HG03064 (cell line): ENCODE measurements around the gene OSBPL6.
"Not testable (repeated sequence)": the region's sequence is repeated elsewhere in the genome, so short reads cannot be mapped to it uniquely, and the experiment has no call there.

Source experiments
- ATAC-seq: cut with Tn5 transposase; IDR thresholded peaks from one replicate; pipeline ENCODE4 v1.9.1; 2021; ENCODE audit warnings: low read depth; ENCODE audit not compliant: unreplicated experiment

The OSBPL6 gene

DNA sequence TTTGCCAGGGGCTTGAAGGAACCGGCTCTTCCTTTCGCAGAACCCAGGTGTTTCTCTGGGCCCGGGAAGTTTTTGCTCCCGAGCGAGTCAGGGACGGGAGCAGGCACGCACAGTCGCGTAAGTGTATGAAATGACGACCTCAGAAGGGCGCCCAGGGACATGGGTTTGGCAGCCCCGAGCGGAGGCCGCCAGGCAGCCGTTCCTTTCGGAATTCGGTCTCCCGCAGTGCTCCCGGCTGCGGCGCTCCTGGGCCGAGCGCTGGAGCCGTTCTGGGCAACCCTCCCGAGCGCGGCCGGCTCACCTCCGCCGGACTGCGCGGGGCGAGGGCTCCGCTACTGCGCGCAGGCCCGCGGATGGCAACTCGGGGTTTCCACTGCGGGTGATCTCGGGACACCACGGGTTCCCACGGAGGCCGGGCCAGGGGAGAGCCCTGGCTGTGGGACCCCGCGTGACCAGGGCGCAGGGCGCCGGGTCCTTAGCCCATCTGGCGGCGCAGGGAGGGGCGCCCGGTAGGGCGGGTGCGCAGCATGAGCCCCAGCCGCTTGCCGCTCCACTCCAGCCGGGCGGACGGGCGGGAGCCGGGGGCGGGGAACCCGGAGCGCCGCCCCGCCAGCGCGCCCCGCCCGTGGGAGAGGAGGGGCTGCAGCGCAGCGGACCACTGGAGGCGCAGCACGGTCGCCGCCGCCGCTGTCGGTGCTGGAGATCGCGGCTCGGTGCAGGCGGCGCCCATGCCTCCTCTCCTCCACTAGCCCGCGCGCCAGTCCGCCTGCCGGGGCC is at the start of gene OSBPL6:
Gene OSBPL6, plus strand, starts transcription at position 690 of the 777 bp plus-strand sequence. CDS start 111,673 bp downstream, outside the sequence.
- ATAC-seq: peak; percentile 91

DNA sequence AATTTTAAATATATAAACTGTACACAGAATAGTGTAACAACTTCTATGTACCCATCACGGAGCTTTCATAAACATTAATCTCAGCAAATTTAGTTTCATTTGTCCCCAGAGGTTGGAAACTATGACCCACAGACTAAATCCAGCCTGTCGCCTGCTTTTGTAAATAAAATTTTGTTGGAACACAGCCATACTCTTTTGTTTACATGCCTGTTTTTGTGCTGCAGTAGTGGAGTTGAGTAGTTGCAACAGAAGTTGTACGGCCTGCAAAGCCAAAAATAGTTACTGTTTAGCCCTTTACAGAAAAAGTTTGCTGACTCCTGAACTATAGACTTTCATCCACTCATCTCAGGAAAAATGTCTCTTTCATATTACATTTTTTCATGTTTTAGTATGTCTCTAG is 42.3 kb upstream of the OSBPL6 start:
- no peak for ATAC-seq

DNA sequence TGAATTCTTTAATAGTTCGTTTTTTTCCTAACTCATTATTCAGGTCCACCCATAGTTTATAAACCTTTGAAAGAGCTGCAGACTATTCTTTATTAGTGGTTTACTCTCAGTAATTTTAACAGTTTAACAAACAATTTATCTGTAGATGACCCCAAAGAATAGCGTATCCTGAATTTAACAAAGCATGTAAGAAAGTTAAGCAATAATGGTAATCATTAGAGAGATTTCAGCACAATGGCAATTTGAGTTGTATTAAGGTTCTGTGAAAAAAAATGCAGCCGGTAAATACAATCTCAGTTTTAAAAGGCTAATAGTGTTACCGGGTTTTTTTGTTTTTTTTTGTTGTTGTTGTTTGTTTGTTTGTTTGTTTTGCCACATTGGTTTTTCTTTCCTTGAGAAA is 41.8 kb upstream of the OSBPL6 start:
- ATAC-seq: no peak

- no peak for ATAC-seq
These were observed 41.3 kb upstream of the OSBPL6 start for GRCh38 chr2:178152977-178153376.

GRCh38 chr2:178153878-178154277 is 40.4 kb upstream of the OSBPL6 start:
- ATAC-seq: not testable (repeated sequence)

GRCh38 chr2:178155524-178155923 is 38.8 kb upstream of the OSBPL6 start:
- no peak for ATAC-seq

DNA sequence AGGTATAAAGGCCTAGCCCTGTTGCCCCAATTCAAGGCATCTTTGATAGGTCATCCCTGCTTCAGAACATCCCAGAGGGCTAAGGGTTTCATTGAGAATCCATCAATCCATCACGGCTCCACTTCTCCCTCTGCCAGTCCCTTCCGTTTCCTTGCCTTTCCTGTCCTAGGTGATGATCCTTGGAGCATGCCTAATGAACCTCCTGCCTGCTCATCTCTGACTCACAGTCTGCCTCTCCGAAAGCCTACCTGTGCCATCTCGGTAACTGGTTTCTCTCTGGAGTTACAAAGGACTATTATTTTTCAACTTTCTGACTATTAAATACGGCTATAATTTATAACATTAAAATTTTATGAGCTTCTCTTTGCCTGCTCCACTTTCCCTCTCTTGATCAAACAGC is 36.7 kb upstream of the OSBPL6 start:
- no peak for ATAC-seq

DNA sequence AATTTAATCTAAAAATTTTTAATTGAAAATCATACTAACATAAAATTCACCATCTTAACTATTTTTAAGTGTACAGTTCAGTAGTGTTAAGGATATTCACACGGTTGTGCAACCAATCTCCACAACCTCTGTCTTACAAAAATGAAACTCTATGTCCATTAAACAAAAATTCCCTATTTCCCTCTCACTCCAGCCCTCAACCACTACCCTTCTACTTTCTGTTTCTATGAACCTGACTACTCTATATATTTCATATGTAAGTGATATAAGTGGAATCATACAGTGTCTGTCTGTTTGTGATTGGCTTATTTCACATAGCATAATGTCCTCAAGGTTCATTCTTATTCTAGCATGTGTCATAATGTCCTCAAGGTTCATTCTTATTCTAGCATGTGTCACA is 34.3 kb upstream of the OSBPL6 start:
- no peak for ATAC-seq

GRCh38 chr2:178160601-178161000 is 33.7 kb upstream of the OSBPL6 start:
- no peak for ATAC-seq

DNA sequence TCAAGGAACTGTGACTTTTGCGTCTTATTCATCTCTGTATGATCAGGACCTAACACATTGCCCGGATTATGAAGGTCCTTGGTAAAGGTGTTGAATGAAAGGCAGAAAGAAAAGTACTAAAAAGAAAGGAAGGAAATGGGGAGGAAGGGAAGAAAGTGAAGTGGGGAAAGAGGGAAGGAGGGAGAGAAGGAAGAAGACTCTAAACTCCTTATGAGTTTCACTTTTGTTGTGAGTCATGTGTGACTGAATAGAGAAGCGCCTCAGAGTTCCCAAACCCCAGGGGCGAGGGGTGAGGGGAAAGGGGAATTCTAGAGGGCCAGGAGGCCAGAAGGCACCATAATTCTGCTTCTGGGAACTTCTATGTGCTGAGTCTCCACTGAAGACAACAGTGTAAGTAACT is 30.9 kb upstream of the OSBPL6 start:
- no peak for ATAC-seq

- no peak for ATAC-seq
These were observed 30.4 kb upstream of the OSBPL6 start for GRCh38 chr2:178163911-178164310.

- ATAC-seq: no peak
These were observed 20.7 kb upstream of the OSBPL6 start for GRCh38 chr2:178173657-178174056.

GRCh38 chr2:178177066-178177679 is 17.1 kb upstream of the OSBPL6 start:
- no peak for ATAC-seq

DNA sequence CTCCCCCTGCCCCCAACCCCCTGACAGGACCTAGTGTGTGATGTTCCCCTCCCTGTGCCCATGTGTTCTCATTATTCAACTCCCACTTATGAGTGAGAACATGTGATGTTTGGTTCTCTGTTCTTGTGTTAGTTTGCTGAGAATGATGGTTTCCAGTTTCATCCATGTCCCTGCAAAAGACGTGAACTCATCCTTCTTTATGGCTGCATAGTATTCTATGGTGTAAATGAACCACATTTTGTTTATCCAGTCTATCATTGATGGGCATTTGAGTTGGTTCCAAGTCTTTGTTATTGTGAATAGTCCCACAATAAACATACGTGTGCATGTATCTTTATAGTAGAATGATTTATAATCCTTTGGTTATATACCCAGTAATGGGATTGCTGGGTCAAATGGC is 13.7 kb upstream of the OSBPL6 start:
- ATAC-seq: not testable (repeated sequence)

DNA sequence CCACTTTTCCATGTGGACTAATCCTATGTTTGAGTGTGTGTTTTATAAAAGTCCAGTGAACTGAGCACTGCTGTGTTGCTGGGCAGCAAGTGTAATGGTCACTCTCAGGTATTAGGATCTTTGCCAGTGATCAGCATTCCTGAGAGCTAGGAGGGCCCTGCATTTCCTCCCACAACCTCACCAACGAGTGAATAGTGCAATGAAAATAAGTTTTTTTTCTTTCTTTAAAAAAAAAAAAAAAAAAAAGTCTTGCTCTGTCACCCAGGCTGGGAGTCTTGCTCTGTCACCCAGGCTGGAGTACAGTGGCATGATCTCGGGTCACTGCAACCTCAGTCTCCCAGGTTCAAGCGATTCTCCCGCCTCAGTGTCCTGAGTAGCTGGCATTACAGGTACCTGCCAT is 6.5 kb upstream of the OSBPL6 start:
- no peak for ATAC-seq

- ATAC-seq: no peak
These were observed 5.8 kb upstream of the OSBPL6 start for GRCh38 chr2:178188466-178188865.

- no peak for ATAC-seq
These were observed 3.3 kb upstream of the OSBPL6 start for GRCh38 chr2:178191004-178191508.

DNA sequence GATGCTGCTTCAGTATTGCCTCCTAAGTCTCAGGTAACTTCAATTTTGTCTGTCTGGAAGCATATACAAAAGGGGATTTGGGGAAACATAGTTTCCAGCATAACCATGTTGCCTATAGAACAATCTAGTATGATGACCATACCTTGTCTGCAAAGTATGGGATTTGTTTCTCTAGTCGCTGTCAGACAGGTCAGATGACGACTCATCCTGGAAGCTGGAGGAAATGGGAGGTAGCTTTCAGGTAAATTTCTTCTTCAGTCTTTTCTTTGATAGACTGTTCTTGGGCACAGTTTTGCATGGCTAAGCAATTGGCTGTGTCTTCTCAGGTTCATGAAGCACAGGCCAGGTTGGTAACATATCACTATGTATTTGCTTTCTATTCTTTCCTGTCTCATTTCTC is 2.8 kb upstream of the OSBPL6 start:
- no peak for ATAC-seq

DNA sequence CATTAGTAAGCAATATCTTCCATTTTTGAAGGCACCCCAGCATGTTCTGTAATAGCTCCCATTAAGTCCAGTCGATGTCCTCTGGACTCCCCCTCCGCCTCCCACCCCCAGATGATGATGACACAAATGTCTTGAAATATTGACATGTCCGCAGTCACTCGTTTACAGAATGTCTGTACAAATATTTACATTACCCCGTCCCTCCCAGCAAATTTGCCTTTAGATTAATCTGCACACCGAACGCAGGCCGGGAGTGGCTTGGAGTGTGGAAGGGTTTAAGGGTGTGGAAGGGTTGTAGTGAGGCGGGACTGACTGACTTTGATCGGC is 853 bp upstream of the OSBPL6 start:
- ATAC-seq: no peak

DNA sequence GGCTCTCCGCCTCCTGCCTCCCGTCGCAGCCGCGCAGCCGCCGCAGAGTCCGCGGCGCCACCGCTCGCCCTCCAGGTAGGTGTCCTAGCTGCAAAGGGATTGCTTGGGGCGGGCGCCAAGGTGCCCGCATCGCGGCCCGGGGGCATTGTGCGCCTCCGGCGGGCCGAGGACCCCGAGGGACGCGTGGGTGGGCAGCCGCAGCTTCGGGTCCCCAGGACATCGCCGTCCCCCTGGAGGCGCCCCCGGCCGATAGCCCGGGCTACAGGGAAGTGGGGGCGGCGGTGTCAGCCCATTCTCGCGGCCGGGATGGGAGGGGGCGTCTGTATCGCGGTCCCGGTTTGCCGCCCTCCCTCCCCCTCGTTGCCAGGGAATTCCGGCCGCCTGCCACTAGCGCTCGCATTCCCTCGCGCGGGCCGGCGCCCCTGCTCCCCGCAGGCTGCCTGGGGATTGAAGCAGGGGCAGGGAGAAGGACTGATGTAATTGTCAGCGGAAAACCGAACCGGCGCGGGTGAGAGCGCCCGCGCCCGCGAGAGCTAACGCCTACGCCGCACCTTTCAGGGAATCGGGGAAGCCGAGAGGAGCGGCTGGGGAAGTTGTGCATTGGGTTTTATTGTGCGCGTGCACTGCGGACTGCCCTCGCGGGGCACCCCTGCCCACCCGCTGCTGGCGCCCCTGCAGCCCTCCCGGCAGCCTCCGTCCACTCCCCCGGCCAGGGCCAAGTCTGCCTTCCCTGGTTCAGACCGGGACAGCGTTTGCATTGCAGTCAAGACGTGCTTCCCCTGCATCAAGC is 483 bp downstream of the OSBPL6 start:
- ATAC-seq: peak; percentile 18

DNA sequence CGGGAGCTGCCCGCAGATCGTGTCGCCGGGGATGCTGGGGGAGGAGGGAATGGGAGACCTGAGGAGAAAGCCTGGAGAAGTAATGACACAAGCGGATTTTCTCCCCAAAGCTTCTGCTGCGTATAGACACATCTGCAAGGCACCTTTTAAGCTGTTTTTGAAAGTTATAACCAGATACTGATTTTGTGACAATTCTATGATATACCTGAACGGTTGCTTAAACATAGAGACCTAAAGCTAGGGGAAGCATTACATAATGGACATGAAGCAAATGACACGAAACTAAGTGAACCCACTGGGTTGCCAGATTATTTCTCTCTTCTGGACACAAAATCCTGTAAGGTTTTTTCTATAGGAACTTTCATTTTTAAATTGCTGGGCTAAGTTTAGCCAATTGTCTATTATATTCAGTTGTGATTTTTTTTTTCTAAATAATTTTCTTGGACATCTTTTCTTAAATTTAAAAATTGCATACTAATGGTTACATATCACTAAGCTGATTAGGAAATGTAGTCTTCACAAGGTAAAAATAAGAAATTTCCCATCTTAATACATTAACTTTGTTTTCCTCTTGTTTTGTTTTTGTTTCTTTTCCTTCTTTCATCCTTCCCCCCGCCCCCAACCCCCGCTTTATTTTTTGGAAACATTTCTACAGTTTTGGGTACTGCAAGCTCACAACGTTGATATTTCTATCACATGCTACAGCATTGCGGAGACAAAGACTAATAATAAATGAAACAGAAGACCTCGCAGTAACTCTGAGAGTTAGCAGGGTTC is 1.3 kb downstream of the OSBPL6 start:
- ATAC-seq: no peak
